Activated CD8-positive, alpha-beta memory T cell treated with anti-CD3 and anti-CD28 coated beads, Interleukin-2, amount 10 ng/mL, durations not matched to agents 7 days and 5 days (primary cell): Measurements from ENCODE around the gene CENPA. TPM values are rescaled to one million over a fixed set of nuclear protein-coding genes. Genes with fewer than 3 reads are reported as not detected.
"Not testable (repeated sequence)": the region's sequence is repeated elsewhere in the genome, so short reads cannot be mapped to it uniquely, and the experiment has no call there.

Experiments
- ATAC-seq: fragments of 150-1000 bp; cut with Tn5 transposase; one replicate; pipeline ENCODE4 v1.10.0; 2021; ENCODE audit warnings: moderate library complexity
- CTCF ChIA-PET: fragments of 350-600 bp; sonication (Branson Sonifier 250); formaldehyde crosslinking; loops from one replicate; lab custom pipeline; 2021; ENCODE audit warnings: antibody characterized with exemption; lab: Charles Lee
- DNase-seq: peaks from one replicate; pipeline ENCODE4 v3.0.0-alpha.2; 2020
- H3K27ac Mint-ChIP-seq: one replicate; pipeline ENCODE4 v1.8.0; 2021; ENCODE audit warnings: mild to moderate bottlenecking, mixed read lengths
- H3K27me3 Mint-ChIP-seq: one replicate; pipeline ENCODE4 v1.8.0; 2021; ENCODE audit warnings: mixed read lengths
- H3K36me3 Mint-ChIP-seq: one replicate; pipeline ENCODE4 v1.8.0; 2021; ENCODE audit warnings: mild to moderate bottlenecking, mixed read lengths
- H3K4me1 Mint-ChIP-seq: one replicate; pipeline ENCODE4 v1.8.0; 2021; ENCODE audit warnings: mixed read lengths
- H3K4me3 Mint-ChIP-seq: one replicate; pipeline ENCODE4 v1.8.0; 2021; ENCODE audit warnings: mild to moderate bottlenecking, moderate library complexity, mixed read lengths
- H3K9me3 Mint-ChIP-seq: one replicate; pipeline ENCODE4 v1.8.0; 2022; ENCODE audit warnings: low read depth, mixed read lengths
- total RNA-seq, 2 experiments: library from RNA; stranded (reverse); gene quantifications; one replicate each; pipeline ENCODE4 v1.2.3, GENCODE V29; 2021

CENPA gene
- total RNA-seq: 10 to 100 TPM; 51.6 to 58.7 TPM

DNA sequence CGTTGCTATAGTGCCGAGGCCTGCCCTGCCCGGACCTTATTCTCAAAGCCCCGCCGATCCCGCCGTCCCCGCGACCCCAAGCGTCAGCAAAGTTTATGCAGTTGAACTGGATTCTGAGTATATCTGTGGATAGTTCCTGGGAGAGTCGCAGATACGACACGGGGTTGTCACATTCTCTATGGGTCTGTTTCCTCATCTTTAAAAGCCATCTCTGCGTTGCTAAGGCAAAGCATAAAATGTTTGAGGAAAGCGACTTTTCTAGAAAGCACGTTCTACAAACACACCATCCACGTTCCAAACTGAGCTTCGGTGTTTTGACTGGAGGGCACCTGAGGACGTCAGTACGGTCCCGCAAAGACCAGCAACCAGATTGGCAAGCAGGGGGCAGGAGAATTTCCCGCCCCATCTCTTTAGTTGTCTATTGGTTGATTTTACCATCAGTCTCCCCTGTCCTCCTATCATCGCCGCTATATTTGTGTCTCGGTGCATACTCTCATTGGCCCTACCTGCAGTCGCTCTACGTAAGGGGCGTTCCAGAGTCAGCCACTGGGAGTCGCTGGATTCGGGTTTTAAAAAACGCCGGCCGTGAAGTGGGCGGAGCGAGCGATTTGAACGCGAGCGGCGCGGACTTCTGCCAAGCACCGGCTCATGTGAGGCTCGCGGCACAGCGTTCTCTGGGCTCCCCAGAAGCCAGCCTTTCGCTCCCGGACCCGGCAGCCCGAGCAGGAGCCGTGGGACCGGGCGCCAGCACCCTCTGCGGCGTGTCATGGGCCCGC, at the start of gene CENPA:
Gene CENPA (plus strand): TSS at position 626 of the 776 bp plus-strand sequence. CDS start 141 bp downstream, at position 767.
- Mint-ChIP-seq H3K4me1 (peaks cover 37% of the 10 kb centered on the region), H3K27ac (peak within 1 kb of the TSS; percentile 86), H3K27me3 (no peaks in the 10 kb centered on the region), H3K4me3 (peak within 1 kb of the TSS; percentile 89), H3K9me3 (peaks cover 2% of the 10 kb centered on the region), H3K36me3 (peaks cover 44% of the 10 kb centered on the region)
- ATAC-seq (peak; percentile 99), DNase-seq (peak; percentile 98)
- CTCF ChIA-PET: interaction anchor here (1.3 kb wide), 1 partner anchor 61 kb away, joined by 7 read pairs; no protein-coding TSS in a partner anchor

GRCh38 chr2:26737221-26737620, 48.6 kb upstream of the CENPA start:
- no peaks in the 10 kb centered on the region for H3K36me3 Mint-ChIP-seq
- ATAC-seq (no peak), DNase-seq (no peak)
- no peak overlapping the region for H3K4me3 Mint-ChIP-seq
- H3K9me3 Mint-ChIP-seq: no peaks in the 10 kb centered on the region
- CTCF ChIA-PET: interaction anchor here (2.5 kb wide), 1 partner anchor 8 kb away, joined by 10 read pairs; no protein-coding TSS in a partner anchor
- peaks cover 19% of the 10 kb centered on the region for H3K27me3 Mint-ChIP-seq
- peaks cover 18% of the 10 kb centered on the region for H3K4me1 Mint-ChIP-seq
- no peak overlapping the region for H3K27ac Mint-ChIP-seq

DNA sequence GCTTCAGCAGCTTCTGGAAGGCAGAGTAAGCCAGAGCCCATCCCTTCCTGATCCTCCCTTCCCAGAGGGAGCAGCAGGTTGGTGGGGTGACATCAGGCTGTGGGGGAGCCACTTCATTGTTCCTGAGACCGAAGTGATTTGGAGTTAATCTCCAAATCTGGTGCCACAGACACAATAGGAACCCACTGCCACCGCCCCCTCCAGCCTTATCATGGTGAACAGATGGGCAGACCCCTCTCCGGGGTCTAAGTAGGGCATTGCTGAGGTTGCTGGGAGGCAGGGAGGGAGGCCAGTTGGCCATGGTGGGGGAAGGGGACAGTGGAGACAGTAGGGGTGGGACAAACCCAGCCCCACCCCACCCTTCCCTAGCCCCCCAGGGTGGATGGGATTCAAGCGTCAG, 47.4 kb upstream of the CENPA start:
- CTCF ChIA-PET: interaction anchor here (12.0 kb wide), 1 partner anchor 134 kb away, joined by 178 read pairs; no protein-coding TSS in a partner anchor
- Mint-ChIP-seq H3K27me3 (peaks cover 10% of the 10 kb centered on the region), H3K36me3 (no peaks in the 10 kb centered on the region), H3K4me3 (no peak overlapping the region), H3K4me1 (peaks cover 18% of the 10 kb centered on the region), H3K27ac (no peak overlapping the region), H3K9me3 (no peaks in the 10 kb centered on the region)
- no peak for DNase-seq
- no peak for ATAC-seq

- ATAC-seq (no peak), DNase-seq (no peak)
- CTCF ChIA-PET: interaction anchor here (1.2 to 12.0 kb wide), 2 partner anchors 8 to 135 kb away, joined by 3 to 178 read pairs; no protein-coding TSS in a partner anchor
- peaks cover 6% of the 10 kb centered on the region for H3K27me3 Mint-ChIP-seq
- H3K4me1 Mint-ChIP-seq: peaks cover 18% of the 10 kb centered on the region
- H3K4me3 Mint-ChIP-seq: no peak overlapping the region
- no peaks in the 10 kb centered on the region for H3K9me3 Mint-ChIP-seq
- H3K36me3 Mint-ChIP-seq: no peaks in the 10 kb centered on the region
- H3K27ac Mint-ChIP-seq: no peak overlapping the region
Measured at GRCh38 chr2:26739514-26739913, 46.3 kb upstream of the CENPA start.

GRCh38 chr2:26740346-26740745, 45.5 kb upstream of the CENPA start:
- Mint-ChIP-seq H3K4me3 (no peak overlapping the region), H3K27me3 (peaks cover 3% of the 10 kb centered on the region), H3K9me3 (no peaks in the 10 kb centered on the region), H3K27ac (no peak overlapping the region), H3K36me3 (no peaks in the 10 kb centered on the region), H3K4me1 (peaks cover 18% of the 10 kb centered on the region)
- no peak for DNase-seq
- CTCF ChIA-PET: interaction anchor here (1.2 to 12.0 kb wide), 3 partner anchors 9 to 147 kb away, joined by 3 to 178 read pairs (median 5); no protein-coding TSS in a partner anchor
- no peak for ATAC-seq

DNA sequence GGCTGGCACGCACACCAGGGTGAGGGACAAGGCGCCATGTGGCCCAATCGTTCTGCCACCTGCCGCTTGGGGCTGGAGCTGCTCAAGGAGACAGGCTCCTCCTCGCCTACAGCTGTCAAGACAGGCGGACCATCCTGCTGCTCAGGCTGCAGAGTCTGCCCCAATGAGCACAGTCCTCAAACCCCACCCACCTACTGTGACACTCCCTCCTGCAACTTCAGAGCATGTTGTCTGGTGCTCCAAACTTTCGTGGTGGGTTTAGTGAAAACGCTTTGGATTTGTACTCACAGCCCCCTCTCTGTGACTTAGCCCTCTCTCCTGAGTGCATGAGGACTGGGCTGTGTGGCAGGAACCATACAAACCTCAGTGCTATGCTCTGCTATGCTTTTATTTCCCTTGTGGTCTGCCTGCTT, 45.0 kb upstream of the CENPA start:
- CTCF ChIA-PET: interaction anchor here (0.6 to 12.0 kb wide), 5 partner anchors 9 to 163 kb away, joined by 3 to 178 read pairs (median 3); no protein-coding TSS in a partner anchor
- Mint-ChIP-seq H3K9me3 (no peaks in the 10 kb centered on the region), H3K4me1 (peaks cover 18% of the 10 kb centered on the region), H3K36me3 (no peaks in the 10 kb centered on the region), H3K4me3 (peak overlapping the region; percentile 6), H3K27me3 (peaks cover 3% of the 10 kb centered on the region), H3K27ac (peak overlapping the region; percentile 58)
- peak; percentile 95 for ATAC-seq
- DNase-seq: peak; percentile 72

- Mint-ChIP-seq H3K4me1 (peaks cover 18% of the 10 kb centered on the region), H3K36me3 (no peaks in the 10 kb centered on the region), H3K4me3 (no peak overlapping the region), H3K27me3 (peaks cover 3% of the 10 kb centered on the region), H3K9me3 (no peaks in the 10 kb centered on the region), H3K27ac (no peak overlapping the region)
- CTCF ChIA-PET: interaction anchor here (0.7 to 12.0 kb wide), 2 partner anchors 137 to 239 kb away, joined by 3 to 178 read pairs; no protein-coding TSS in a partner anchor
- DNase-seq: no peak
- ATAC-seq: no peak
Measured at GRCh38 chr2:26742048-26742770, 43.6 kb upstream of the CENPA start.

DNA sequence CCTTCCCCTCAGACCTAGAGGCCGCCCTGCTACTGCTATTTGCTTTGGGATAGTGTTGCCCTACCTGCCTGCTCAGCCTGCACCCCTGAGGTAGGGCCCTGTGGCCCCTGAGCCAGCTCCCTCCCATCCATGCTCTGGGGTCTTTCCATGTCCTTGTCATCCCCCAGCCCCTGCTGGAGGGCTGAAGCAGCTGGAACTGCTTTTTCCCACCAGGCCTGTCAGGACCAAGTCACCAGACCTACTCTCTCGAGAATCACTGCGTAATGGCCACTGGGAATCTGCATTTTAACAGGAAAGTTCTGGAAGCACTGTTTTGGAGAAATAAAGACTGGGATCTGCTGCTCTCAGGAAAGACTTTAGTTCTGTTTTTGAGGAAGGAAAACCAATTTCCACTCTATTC, 42.0 kb upstream of the CENPA start:
- Mint-ChIP-seq H3K27ac (no peak overlapping the region), H3K27me3 (peaks cover 3% of the 10 kb centered on the region), H3K4me3 (no peak overlapping the region), H3K36me3 (no peaks in the 10 kb centered on the region), H3K9me3 (no peaks in the 10 kb centered on the region), H3K4me1 (peaks cover 18% of the 10 kb centered on the region)
- ATAC-seq: no peak
- CTCF ChIA-PET: interaction anchor here (1.1 to 12.0 kb wide), 6 partner anchors 10 to 240 kb away, joined by 3 to 178 read pairs (median 9); no protein-coding TSS in a partner anchor
- no peak for DNase-seq

GRCh38 chr2:26744953-26745352, 40.9 kb upstream of the CENPA start:
- H3K4me1 Mint-ChIP-seq: peaks cover 16% of the 10 kb centered on the region
- DNase-seq (no peak), ATAC-seq (no peak)
- CTCF ChIA-PET: interaction anchor here (0.9 to 12.0 kb wide), 16 partner anchors 8 to 313 kb away, joined by 3 to 178 read pairs (median 6); no protein-coding TSS in a partner anchor
- H3K4me3 Mint-ChIP-seq: no peak overlapping the region
- H3K27me3 Mint-ChIP-seq: no peaks in the 10 kb centered on the region
- no peak overlapping the region for H3K27ac Mint-ChIP-seq
- H3K36me3 Mint-ChIP-seq: no peaks in the 10 kb centered on the region
- no peaks in the 10 kb centered on the region for H3K9me3 Mint-ChIP-seq

- H3K9me3 Mint-ChIP-seq: no peaks in the 10 kb centered on the region
- H3K27ac Mint-ChIP-seq: no peak overlapping the region
- H3K4me3 Mint-ChIP-seq: no peak overlapping the region
- H3K27me3 Mint-ChIP-seq: no peaks in the 10 kb centered on the region
- H3K36me3 Mint-ChIP-seq: no peaks in the 10 kb centered on the region
- DNase-seq (peak; percentile 87), ATAC-seq (peak; percentile 65)
- H3K4me1 Mint-ChIP-seq: peaks cover 10% of the 10 kb centered on the region
- CTCF ChIA-PET: interaction anchor here (0.6 to 12.0 kb wide), 21 partner anchors 8 to 454 kb away, joined by 3 to 178 read pairs (median 4); no protein-coding TSS in a partner anchor
Measured at GRCh38 chr2:26745609-26746327, 40.1 kb upstream of the CENPA start.

DNA sequence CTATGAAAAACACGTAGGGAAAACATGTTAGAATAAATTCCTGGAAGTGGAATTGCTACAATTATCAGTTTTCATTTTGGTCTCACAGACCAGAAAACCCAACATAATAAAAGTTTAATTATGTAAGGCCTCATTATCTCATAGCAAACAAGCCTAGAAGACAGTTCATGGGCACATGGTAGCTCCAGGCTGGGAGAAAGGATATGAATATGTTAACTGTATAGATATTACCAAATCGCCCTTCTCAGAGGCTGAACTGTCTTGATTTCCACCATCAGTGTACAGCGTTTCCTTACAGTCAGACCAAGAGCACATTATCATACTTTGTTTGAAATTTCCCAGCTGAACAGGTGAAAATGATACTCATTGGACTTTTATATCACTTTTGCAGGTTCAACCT, 38.9 kb upstream of the CENPA start:
- CTCF ChIA-PET: interaction anchor here (0.9 to 12.0 kb wide), 10 partner anchors 10 to 170 kb away, joined by 3 to 178 read pairs (median 4); no protein-coding TSS in a partner anchor
- ATAC-seq: no peak
- no peak for DNase-seq
- Mint-ChIP-seq H3K36me3 (no peaks in the 10 kb centered on the region), H3K9me3 (no peaks in the 10 kb centered on the region), H3K4me3 (no peak overlapping the region), H3K27me3 (no peaks in the 10 kb centered on the region), H3K27ac (no peak overlapping the region), H3K4me1 (no peaks in the 10 kb centered on the region)

DNA sequence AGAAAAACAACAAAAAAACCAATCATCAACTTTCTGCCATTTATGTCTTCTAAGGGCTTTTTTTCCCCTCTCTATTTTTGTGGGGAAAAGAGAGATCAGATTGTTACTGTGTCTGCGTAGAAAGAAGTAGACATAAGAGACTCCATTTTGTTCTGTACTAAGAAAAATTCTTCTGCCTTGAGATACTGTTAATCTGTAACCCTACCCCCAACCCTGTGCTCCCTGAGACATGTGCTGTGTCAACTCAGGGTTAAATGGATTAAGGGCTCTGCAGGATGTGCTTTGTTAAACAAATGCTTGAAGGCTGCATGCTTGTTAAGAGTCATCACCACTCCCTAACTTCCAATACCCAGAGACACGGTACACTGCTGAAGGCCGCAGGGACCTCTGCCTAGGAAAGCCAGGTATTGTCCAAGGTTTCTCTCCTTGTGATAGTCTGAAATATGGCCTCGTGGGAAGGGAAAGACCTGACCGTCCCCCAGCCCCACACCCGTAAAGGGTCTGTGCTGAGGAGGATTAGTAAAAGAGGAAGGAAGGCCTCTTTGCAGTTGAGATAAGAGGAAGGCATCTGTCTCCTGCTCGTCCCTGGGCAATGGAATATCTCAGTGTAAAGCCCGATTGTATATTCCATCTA, 36.0 kb upstream of the CENPA start:
- H3K9me3 Mint-ChIP-seq, H3K4me1 Mint-ChIP-seq, H3K27ac Mint-ChIP-seq, ATAC-seq, DNase-seq, H3K27me3 Mint-ChIP-seq, H3K36me3 Mint-ChIP-seq, H3K4me3 Mint-ChIP-seq: not testable (repeated sequence)
- CTCF ChIA-PET: interaction anchor here (1.1 to 12.0 kb wide), 2 partner anchors 145 to 172 kb away, joined by 5 to 178 read pairs; no protein-coding TSS in a partner anchor
